ENCODE measurements around the gene NELL1. TPM values are rescaled to one million over a fixed set of nuclear protein-coding genes. Genes with fewer than 3 reads are reported as not detected.

The NELL1 gene
- total and polyA plus RNA-seq, 4 donors = 11.0 to 57.9 (median 31.2) TPM

DNA sequence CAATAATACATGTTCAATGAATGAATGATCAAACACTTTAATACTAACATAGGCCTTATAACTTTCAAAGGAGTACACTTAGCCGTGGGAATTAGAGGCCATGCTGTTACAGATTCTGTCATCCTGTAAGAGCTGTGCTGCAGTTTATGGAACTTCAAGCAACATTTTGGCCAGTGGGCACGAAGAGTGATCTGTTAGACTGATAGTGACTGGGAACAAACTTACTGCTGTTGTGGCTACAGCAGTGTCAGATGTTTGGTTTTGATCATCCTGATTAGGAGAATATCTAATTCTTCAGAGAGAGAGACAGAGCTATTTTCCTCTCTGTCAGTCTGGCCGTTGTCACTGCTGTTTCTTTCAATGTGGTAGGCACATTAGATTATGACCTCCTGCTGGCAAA is 348.9 kb downstream of the NELL1 start:
- no peaks in the 10 kb centered on the region for H3K27me3 ChIP-seq (ENCODE audit: control insufficient read depth, insufficient read depth, low read length)
- H3K9me3 ChIP-seq (ENCODE audit: control insufficient read depth, insufficient read depth, low read length) = no peaks in the 10 kb centered on the region
- no peak overlapping the region for H3K4me3 ChIP-seq (ENCODE audit: low read depth, low read length)
- H3K4me1 ChIP-seq (ENCODE audit: control insufficient read depth, insufficient read depth, low read length) = no peaks in the 10 kb centered on the region
- no peak overlapping the region for H3K27ac ChIP-seq (ENCODE audit: low read depth, low read length)
- H3K36me3 ChIP-seq (ENCODE audit: control insufficient read depth, insufficient read depth, low read length) = no peaks in the 10 kb centered on the region
- no peak for DNase-seq (ENCODE audit: low read depth in 4 of 6, low spot score in 6 of 6)
- WGBS (ENCODE audit: insufficient coverage) = 61% methylated on average over 2 of the region's 3 CpGs

DNA sequence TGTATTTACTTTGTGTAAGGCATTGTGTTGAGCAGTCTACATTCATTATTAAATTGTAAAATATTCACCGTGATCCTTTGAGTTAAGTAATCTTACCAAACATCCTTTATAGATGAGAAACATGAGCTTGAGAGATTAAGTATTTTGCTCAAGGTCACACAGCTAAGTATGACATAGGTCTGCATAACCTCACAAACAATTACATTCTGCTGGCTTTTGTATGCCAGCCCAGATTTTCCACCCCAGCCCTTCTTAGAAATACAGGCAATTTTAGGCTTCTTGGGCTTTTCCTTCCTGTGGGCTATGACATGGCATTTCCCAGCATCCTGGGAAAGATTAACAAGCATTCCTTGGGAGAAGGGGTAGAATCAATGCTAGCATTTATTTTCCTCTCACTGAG is 357.3 kb downstream of the NELL1 start:
- no CpG with 5 or more reads among the region's 1 CpG for WGBS (ENCODE audit: insufficient coverage)
- Histone ChIP-seq H3K9me3 (ENCODE audit: control insufficient read depth, insufficient read depth, low read length) (no peaks in the 10 kb centered on the region), H3K4me3 (ENCODE audit: low read depth, low read length) (no peak overlapping the region), H3K4me1 (ENCODE audit: control insufficient read depth, insufficient read depth, low read length) (no peaks in the 10 kb centered on the region), H3K36me3 (ENCODE audit: control insufficient read depth, insufficient read depth, low read length) (no peaks in the 10 kb centered on the region), H3K27ac (ENCODE audit: low read depth, low read length) (no peak overlapping the region), H3K27me3 (ENCODE audit: control insufficient read depth, insufficient read depth, low read length) (no peaks in the 10 kb centered on the region)
- DNase-seq (ENCODE audit: low read depth in 4 of 6, low spot score in 6 of 6) = no peak

DNA sequence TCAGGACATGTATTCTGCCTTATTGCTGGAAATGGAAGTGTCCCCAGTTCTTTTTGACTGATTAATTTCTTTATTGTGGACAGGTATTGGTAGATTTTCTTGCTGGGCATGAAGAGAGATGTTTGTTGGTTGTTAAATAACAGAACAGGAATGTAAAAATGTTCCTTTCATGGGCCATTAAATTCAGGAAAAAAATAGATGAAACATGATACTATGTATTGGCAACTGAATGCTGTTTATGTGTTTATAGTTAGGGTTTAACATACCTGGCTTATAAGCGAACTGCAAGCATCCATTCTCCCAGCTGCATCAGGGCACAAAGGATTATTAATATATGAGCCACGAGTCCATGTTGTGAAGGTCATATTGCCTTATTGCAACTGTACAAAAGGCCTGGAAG is 368.5 kb downstream of the NELL1 start:
- no CpG with 5 or more reads among the region's 2 CpGs for WGBS (ENCODE audit: insufficient coverage)
- Histone ChIP-seq H3K36me3 (ENCODE audit: control insufficient read depth, insufficient read depth, low read length) (no peaks in the 10 kb centered on the region), H3K4me3 (ENCODE audit: low read depth, low read length) (no peak overlapping the region)

DNA sequence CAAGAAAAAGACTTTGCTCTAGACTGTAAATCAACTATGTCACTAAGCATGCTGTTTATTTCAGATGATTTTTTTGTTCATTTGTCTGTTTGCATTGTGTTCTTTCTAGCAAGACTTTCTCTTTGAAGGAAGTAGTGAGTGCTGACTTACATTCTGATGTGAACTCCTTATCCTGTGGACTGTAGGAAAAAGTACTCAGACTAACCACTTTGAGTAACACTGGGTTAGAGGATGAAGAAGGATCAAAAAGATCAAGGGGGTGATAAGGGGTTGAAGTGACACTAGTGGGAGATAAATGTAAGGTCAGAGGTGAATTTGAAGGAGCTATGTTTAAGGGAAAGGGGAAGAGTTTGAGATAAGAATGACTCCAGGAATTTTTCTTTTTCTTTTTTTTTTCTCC is 369.4 kb downstream of the NELL1 start:
- no peaks in the 10 kb centered on the region for H3K27me3 ChIP-seq (ENCODE audit: control insufficient read depth, insufficient read depth, low read length)
- no peaks in the 10 kb centered on the region for H3K4me1 ChIP-seq (ENCODE audit: control insufficient read depth, insufficient read depth, low read length)
- DNase-seq (ENCODE audit: low read depth in 4 of 6, low spot score in 6 of 6) = no peak
- H3K9me3 ChIP-seq (ENCODE audit: control insufficient read depth, insufficient read depth, low read length) = no peaks in the 10 kb centered on the region
- H3K27ac ChIP-seq (ENCODE audit: low read depth, low read length) = no peak overlapping the region
- H3K36me3 ChIP-seq (ENCODE audit: control insufficient read depth, insufficient read depth, low read length) = no peaks in the 10 kb centered on the region
- no peak overlapping the region for H3K4me3 ChIP-seq (ENCODE audit: low read depth, low read length)

More for the DNA sequence above, 368.5 kb downstream of the NELL1 start:
- DNase-seq (ENCODE audit: low read depth in 4 of 6, low spot score in 6 of 6) = no peak
- Histone ChIP-seq H3K27me3 (ENCODE audit: control insufficient read depth, insufficient read depth, low read length) (no peaks in the 10 kb centered on the region), H3K4me1 (ENCODE audit: control insufficient read depth, insufficient read depth, low read length) (no peaks in the 10 kb centered on the region), H3K9me3 (ENCODE audit: control insufficient read depth, insufficient read depth, low read length) (no peaks in the 10 kb centered on the region), H3K27ac (ENCODE audit: low read depth, low read length) (no peak overlapping the region)

DNA sequence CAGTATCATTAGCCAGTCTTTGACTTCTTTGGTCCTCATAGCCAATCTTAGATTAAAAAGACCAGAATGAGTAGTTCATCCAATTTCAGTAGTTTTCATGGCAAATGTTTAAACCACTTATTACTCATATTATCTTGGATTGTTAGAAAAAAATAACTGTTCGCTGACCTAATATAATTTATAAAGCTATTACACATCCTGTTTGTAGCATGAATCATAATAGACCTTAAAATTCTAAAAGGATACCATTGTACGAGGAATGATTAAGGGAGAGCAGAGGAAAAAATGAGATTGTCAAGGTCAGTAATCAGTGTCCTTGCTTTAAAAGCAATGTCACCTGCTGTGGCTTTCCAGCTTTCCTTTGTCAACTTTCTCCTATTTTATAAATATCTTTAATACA is 371.2 kb downstream of the NELL1 start:
- no peak overlapping the region for H3K4me3 ChIP-seq (ENCODE audit: low read depth, low read length)
- no peak for DNase-seq (ENCODE audit: low read depth in 4 of 6, low spot score in 6 of 6)
- no CpG with 5 or more reads among the region's 2 CpGs for WGBS (ENCODE audit: insufficient coverage)

DNA sequence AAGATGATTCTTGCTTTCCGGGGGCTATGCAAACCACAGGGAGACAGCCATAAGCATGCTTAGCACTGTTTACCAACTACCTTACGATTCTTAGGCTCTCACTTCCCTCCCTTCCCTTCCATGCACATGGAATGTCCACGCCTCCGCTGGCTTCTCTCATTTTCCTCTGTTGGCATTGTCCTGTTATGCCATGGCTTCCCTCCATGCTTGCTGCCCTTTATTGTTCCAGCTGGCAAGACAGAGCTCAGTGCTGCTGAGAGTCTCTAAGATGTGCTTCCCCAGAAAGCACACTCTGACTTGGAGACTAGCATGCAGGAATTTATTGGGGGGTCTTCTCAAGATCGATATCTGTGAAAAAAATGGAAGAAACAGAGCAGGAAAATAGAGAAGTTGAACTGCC is 379.2 kb downstream of the NELL1 start:
- Histone ChIP-seq H3K4me3 (ENCODE audit: low read depth, low read length) (no peak overlapping the region), H3K27ac (ENCODE audit: low read depth, low read length) (no peak overlapping the region), H3K4me1 (ENCODE audit: control insufficient read depth, insufficient read depth, low read length) (no peaks in the 10 kb centered on the region), H3K27me3 (ENCODE audit: control insufficient read depth, insufficient read depth, low read length) (no peaks in the 10 kb centered on the region), H3K9me3 (ENCODE audit: control insufficient read depth, insufficient read depth, low read length) (no peaks in the 10 kb centered on the region), H3K36me3 (ENCODE audit: control insufficient read depth, insufficient read depth, low read length) (no peaks in the 10 kb centered on the region)
- WGBS (ENCODE audit: insufficient coverage) = 80% methylated on average over 4 of the region's 5 CpGs
- DNase-seq (ENCODE audit: low read depth in 4 of 6, low spot score in 6 of 6) = peak in 1 of 6 donors; percentile 35

More for the DNA sequence above, 371.2 kb downstream of the NELL1 start:
- H3K27ac ChIP-seq (ENCODE audit: low read depth, low read length) = no peak overlapping the region
- no peaks in the 10 kb centered on the region for H3K4me1 ChIP-seq (ENCODE audit: control insufficient read depth, insufficient read depth, low read length)
- H3K36me3 ChIP-seq (ENCODE audit: control insufficient read depth, insufficient read depth, low read length) = no peaks in the 10 kb centered on the region
- no peaks in the 10 kb centered on the region for H3K9me3 ChIP-seq (ENCODE audit: control insufficient read depth, insufficient read depth, low read length)
- H3K27me3 ChIP-seq (ENCODE audit: control insufficient read depth, insufficient read depth, low read length) = no peaks in the 10 kb centered on the region

DNA sequence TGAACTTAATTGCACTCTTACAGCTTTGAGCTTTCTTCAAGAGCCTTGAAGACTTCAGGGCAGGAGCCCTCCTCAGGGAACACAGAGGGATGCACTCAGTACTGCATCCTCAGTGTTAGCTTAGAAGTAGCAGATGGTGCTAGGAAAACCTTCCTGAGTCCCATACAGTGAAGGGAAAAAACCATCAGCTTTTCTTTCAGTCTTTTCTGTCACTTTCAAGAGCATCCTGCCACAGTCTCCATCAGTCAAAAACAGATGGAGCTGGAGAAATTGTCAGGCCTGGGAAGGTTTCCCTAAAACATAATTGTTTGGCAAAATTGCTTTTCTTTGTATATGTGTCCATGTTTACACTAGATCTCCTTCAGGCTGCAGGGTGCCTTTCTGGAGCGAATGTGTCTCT is 384.1 kb downstream of the NELL1 start:
- Histone ChIP-seq H3K4me1 (ENCODE audit: control insufficient read depth, insufficient read depth, low read length) (no peaks in the 10 kb centered on the region), H3K4me3 (ENCODE audit: low read depth, low read length) (no peak overlapping the region), H3K36me3 (ENCODE audit: control insufficient read depth, insufficient read depth, low read length) (no peaks in the 10 kb centered on the region), H3K9me3 (ENCODE audit: control insufficient read depth, insufficient read depth, low read length) (no peaks in the 10 kb centered on the region), H3K27me3 (ENCODE audit: control insufficient read depth, insufficient read depth, low read length) (no peaks in the 10 kb centered on the region), H3K27ac (ENCODE audit: low read depth, low read length) (no peak overlapping the region)
- no CpG with 5 or more reads among the region's 1 CpG for WGBS (ENCODE audit: insufficient coverage)
- DNase-seq (ENCODE audit: low read depth in 4 of 6, low spot score in 6 of 6) = peak in 1 of 6 donors; percentile 75

DNA sequence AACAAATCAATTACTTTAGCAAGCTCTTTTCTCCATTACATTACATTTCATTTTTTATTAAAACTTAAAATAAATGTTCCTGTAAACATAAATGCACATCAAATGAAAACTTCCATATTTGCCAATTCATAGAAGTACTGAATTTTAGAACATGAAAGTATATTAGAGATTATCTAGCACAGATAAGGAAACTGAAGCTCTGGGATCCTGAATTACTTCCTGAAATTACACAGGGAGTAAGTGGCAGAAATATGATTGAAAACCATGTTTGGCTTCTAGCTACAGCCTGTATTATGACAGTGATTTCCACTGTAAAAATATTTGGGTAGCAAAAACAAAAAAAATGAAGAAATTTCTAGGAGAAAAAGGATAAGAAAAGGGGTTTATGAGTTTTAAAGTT is 387.3 kb downstream of the NELL1 start:
- Histone ChIP-seq H3K4me1 (ENCODE audit: control insufficient read depth, insufficient read depth, low read length) (no peaks in the 10 kb centered on the region), H3K27me3 (ENCODE audit: control insufficient read depth, insufficient read depth, low read length) (no peaks in the 10 kb centered on the region), H3K27ac (ENCODE audit: low read depth, low read length) (no peak overlapping the region), H3K4me3 (ENCODE audit: low read depth, low read length) (no peak overlapping the region), H3K9me3 (ENCODE audit: control insufficient read depth, insufficient read depth, low read length) (no peaks in the 10 kb centered on the region), H3K36me3 (ENCODE audit: control insufficient read depth, insufficient read depth, low read length) (no peaks in the 10 kb centered on the region)
- DNase-seq (ENCODE audit: low read depth in 4 of 6, low spot score in 6 of 6) = no peak

DNA sequence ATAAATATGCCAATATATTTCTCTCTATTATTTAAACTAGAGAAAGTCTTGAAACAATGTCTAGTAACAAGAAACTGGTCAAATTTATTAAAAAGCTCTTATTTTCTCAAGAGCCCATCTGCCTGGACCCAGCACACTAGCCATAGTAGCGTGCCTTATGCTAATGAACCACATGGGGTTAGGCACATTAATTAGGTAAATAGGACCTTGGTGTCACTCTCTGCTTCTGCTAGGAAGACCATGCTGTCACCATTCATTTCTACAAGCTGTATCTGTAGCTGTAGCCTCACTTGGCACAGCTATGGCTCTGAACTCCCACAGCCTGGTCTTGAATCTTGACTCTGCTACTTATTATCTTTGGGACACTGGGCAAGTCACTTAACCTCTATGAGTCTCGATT is 390.5 kb downstream of the NELL1 start:
- DNase-seq (ENCODE audit: low read depth in 4 of 6, low spot score in 6 of 6) = no peak
- no peaks in the 10 kb centered on the region for H3K9me3 ChIP-seq (ENCODE audit: control insufficient read depth, insufficient read depth, low read length)
- no peak overlapping the region for H3K27ac ChIP-seq (ENCODE audit: low read depth, low read length)
- no peak overlapping the region for H3K4me3 ChIP-seq (ENCODE audit: low read depth, low read length)
- H3K36me3 ChIP-seq (ENCODE audit: control insufficient read depth, insufficient read depth, low read length) = no peaks in the 10 kb centered on the region
- H3K27me3 ChIP-seq (ENCODE audit: control insufficient read depth, insufficient read depth, low read length) = no peaks in the 10 kb centered on the region
- no CpG with 5 or more reads among the region's 2 CpGs for WGBS (ENCODE audit: insufficient coverage)
- no peaks in the 10 kb centered on the region for H3K4me1 ChIP-seq (ENCODE audit: control insufficient read depth, insufficient read depth, low read length)

DNA sequence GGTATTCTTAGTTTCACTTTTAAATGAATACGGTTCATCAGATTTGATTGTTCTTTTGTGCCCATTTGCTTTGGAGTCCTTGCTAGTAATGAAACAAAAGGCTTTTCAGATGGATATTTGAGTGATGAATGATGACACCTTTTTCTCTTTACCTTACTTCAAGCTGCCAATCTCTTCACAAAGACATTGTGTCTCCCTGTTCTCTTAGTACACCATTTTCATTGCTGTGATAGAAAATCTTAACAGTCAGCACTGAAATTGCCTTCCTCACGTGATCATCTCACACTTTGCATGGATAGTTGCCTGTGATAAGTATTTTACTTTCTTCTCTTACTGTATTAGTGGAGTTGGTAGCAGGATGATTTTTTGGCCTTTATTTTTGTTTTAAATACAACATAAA is 396.6 kb downstream of the NELL1 start:
- no CpG with 5 or more reads among the region's 2 CpGs for WGBS (ENCODE audit: insufficient coverage)
- Histone ChIP-seq H3K9me3 (ENCODE audit: control insufficient read depth, insufficient read depth, low read length) (no peaks in the 10 kb centered on the region), H3K36me3 (ENCODE audit: control insufficient read depth, insufficient read depth, low read length) (no peaks in the 10 kb centered on the region), H3K4me3 (ENCODE audit: low read depth, low read length) (no peak overlapping the region), H3K4me1 (ENCODE audit: control insufficient read depth, insufficient read depth, low read length) (no peaks in the 10 kb centered on the region), H3K27ac (ENCODE audit: low read depth, low read length) (no peak overlapping the region), H3K27me3 (ENCODE audit: control insufficient read depth, insufficient read depth, low read length) (no peaks in the 10 kb centered on the region)
- DNase-seq (ENCODE audit: low read depth in 4 of 6, low spot score in 6 of 6) = peak in 1 of 6 donors; percentile 29

Data from spinal cord (tissue), 10 donors.